ENCODE data around the gene CELF6. TPM values are rescaled to one million over a fixed set of nuclear protein-coding genes. Genes with fewer than 3 reads are reported as not detected.
"Not testable (repeated sequence)": the region's sequence is repeated elsewhere in the genome, so short reads cannot be mapped to it uniquely, and the experiment has no call there.

The CELF6 gene
- total and polyA plus RNA-seq, 2 experiments from 2014 or later, result 0.14 TPM; not detected in 1

DNA sequence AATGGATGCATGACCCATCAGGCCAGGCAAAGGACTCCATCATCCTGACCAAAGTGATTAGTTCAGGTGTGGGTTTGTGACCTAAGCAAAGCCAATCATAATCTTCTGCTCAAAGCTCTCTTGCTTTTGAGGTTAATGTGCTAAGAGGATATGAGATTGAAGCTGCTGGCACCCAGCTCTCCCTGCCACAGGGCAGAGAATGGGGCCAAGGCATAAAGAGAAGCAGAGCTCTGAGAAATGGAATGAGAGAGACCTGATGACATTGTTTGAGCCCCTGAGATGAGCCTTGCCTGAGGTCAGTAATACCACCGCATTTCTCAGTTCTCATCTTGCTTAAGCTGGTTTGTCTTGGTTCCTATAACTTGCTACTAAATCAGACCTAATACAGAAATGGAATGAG is 41.2 kb downstream of the CELF6 start (continued):
- TF ChIP-seq, protein P1, sequence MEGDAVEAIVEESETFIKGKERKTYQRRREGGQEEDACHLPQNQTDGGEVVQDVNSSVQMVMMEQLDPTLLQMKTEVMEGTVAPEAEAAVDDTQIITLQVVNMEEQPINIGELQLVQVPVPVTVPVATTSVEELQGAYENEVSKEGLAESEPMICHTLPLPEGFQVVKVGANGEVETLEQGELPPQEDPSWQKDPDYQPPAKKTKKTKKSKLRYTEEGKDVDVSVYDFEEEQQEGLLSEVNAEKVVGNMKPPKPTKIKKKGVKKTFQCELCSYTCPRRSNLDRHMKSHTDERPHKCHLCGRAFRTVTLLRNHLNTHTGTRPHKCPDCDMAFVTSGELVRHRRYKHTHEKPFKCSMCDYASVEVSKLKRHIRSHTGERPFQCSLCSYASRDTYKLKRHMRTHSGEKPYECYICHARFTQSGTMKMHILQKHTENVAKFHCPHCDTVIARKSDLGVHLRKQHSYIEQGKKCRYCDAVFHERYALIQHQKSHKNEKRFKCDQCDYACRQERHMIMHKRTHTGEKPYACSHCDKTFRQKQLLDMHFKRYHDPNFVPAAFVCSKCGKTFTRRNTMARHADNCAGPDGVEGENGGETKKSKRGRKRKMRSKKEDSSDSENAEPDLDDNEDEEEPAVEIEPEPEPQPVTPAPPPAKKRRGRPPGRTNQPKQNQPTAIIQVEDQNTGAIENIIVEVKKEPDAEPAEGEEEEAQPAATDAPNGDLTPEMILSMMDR (conservative IDR thresholded peaks at IDR 0.05; ENCODE audit: low read depth in 2 of 2), result no peak
- no peak for TF ChIP-seq ETS1 (IDR thresholded peaks at IDR 0.05)
- no peak for TF ChIP-seq POLR2AphosphoS5 (IDR thresholded peaks at IDR 0.05; ENCODE audit: low read depth)
- no peak for TF ChIP-seq ZNF331 (CRISPR knock-in tag; IDR thresholded peaks at IDR 0.05; ENCODE audit: low read depth)
- TF ChIP-seq CREB1 (CRISPR knock-in tag; IDR thresholded peaks at IDR 0.05; ENCODE audit: low read depth), result no peak
- TF ChIP-seq EZH2 (IDR thresholded peaks at IDR 0.05; ENCODE audit: low read depth, unreplicated experiment), result no peak
- no peak for TF ChIP-seq ZNF114 (CRISPR knock-in tag; IDR thresholded peaks at IDR 0.05)
- TF ChIP-seq JUNB (IDR thresholded peaks at IDR 0.05; ENCODE audit: unreplicated experiment), result no peak

DNA sequence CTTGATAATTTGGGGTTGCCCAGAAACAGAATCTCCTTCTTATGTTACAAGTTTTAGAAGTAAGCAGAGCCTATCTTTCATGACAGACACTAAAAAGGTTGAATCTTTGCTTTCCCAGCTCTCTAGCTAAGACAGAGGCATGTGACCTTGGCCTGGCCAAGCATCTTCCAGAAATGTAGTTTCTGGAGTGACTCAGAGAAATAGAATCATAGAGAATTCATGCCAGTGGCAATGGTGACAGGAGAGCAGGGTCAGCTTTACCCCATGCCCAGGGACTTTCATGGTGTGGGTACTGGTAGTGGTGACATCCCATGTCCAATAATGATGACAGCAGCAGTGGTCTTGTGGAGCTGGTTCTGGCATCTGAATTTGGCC is 43.6 kb downstream of the CELF6 start:
- Histone ChIP-seq H3F3A (replicated peaks; ENCODE audit: low read depth) (no peaks in the 10 kb centered on the region), H3K27ac (ENCODE audit: low read depth) (no peak overlapping the region), H3K4me1 (ENCODE audit: insufficient read depth) (peaks cover 6% of the 10 kb centered on the region; the same call in 1 of the 2 replicates), H3K27me3 (ENCODE audit: insufficient read depth) (no peaks in the 10 kb centered on the region), H3K36me3 (ENCODE audit: insufficient read depth) (no peaks in the 10 kb centered on the region), H4K20me1 (replicated peaks; ENCODE audit: insufficient read depth) (no peaks in the 10 kb centered on the region), H3K9me2 (ENCODE audit: insufficient read depth) (no peaks in the 10 kb centered on the region), H3K79me2 (replicated peaks; ENCODE audit: insufficient read depth) (peaks cover 6% of the 10 kb centered on the region), H3K4me3 (no peak overlapping the region), H3K4me2 (no peak overlapping the region), H2AFZ (no peak overlapping the region)
- Mint-ChIP-seq H3K4me1 (peaks cover 14% of the 10 kb centered on the region), H3K27ac (no peak overlapping the region), H3K4me3 (no peak overlapping the region), H3K27me3 (ENCODE audit: insufficient read depth, low read depth, poor library complexity) (peaks cover 17% of the 10 kb centered on the region), H3K9me3 (no peaks in the 10 kb centered on the region), H3K36me3 (ENCODE audit: low read depth) (no peaks in the 10 kb centered on the region)
- no peak for ATAC-seq
- DNase-seq (ENCODE audit: low spot score), result no peak
- TF ChIP-seq POLR2AphosphoS5 (IDR thresholded peaks at IDR 0.05; ENCODE audit: low read depth) (no peak), CREB1 (CRISPR knock-in tag; IDR thresholded peaks at IDR 0.05; ENCODE audit: low read depth) (no peak), NANOG (IDR thresholded peaks at IDR 0.05; ENCODE audit: borderline replicate concordance) (no peak)

DNA sequence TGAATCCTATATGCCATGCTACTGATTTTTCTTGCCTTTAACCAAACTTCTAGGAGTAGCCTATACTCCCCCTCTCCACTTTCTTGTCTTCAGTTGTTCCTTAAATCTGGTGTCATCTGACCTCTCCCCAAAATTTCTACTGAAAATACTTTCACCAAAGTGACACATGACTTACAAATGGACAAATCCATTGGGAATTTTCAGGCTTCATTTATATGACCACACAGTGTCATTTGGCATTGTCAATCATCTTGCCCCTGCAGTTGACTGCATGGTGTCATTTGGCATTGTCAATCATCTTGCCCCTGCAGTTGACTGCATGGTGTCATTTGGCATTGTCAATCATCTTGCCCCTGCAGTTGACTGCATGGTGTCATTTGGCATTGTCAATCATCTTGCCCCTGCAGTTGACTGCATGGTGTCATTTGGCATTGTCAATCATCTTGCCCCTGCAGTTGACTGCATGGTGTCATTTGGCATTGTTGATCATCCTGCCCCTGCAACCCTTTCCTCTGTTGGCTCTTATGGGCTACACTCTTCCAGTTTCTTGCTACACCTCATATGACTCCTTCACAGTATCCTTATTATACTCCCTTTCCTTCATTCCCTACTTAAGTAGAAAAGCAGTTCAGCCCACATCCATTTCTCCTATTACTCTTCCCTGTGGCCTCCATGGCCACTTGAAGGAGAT is 44.2 kb downstream of the CELF6 start:
- H3K36me3 Mint-ChIP-seq (ENCODE audit: low read depth); H3K4me1 ChIP-seq (ENCODE audit: insufficient read depth); H3K27ac ChIP-seq (ENCODE audit: low read depth); H3K27me3 ChIP-seq (ENCODE audit: insufficient read depth); H3K27ac Mint-ChIP-seq; H3K9me2 ChIP-seq (ENCODE audit: insufficient read depth); H3K4me3 Mint-ChIP-seq; H2AFZ ChIP-seq; H3F3A ChIP-seq (replicated peaks; ENCODE audit: low read depth); H3K9me3 Mint-ChIP-seq; H3K4me3 ChIP-seq; DNase-seq (ENCODE audit: low spot score); H3K4me2 ChIP-seq; H3K36me3 ChIP-seq (ENCODE audit: insufficient read depth); H4K20me1 ChIP-seq (replicated peaks; ENCODE audit: insufficient read depth); ATAC-seq: not testable (repeated sequence)
- peaks cover 17% of the 10 kb centered on the region for H3K27me3 Mint-ChIP-seq (ENCODE audit: insufficient read depth, low read depth, poor library complexity)
- H3K4me1 Mint-ChIP-seq, result peaks cover 14% of the 10 kb centered on the region
- H3K79me2 ChIP-seq (replicated peaks; ENCODE audit: insufficient read depth), result peaks cover 11% of the 10 kb centered on the region
